GM21529 (cell line): ENCODE measurements around the gene HDHD5.

Source experiments
- ATAC-seq: cut with Tn5 transposase; IDR thresholded peaks from one replicate; pipeline ENCODE4 v1.9.1; 2021; ENCODE audit not compliant: unreplicated experiment

HDHD5 gene

DNA sequence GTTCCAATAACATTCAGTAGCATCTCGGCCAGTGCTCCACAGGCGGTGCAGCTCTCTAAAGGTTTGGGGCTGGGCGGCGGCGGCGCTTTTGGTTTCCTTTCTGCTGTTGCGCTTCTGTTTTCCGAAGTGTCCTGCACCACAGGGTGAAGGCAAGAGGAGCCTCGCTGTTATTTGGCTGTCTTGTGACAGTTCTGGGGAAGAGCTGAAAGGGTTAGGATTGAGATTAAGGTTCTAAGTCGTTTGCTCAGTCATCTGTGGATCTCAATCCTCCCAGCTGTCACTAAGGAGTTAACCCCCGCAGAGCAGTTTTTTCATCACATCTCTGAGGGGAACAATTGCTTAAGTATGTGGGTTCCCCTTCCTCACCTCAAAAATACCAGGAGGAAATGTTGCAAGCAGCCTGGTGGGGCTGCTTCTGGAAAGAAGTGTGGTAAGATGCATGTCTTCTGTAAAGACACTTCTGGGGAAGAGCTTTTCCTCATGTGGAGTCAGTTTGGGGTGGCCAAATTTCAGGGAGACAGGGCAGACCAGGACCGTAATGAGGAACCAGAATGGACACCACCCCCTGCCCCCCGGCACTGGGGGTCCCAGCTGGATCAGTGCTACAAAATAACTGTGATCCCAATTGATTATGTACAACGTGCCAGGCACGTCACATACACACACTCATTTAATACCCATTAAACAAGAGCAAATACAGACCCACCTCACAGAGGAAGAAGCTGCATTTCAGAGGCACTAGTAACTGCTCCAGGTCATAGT, 52.1 kb downstream of the HDHD5 start:
- no peak for ATAC-seq

- no peak for ATAC-seq
Measured at GRCh38 chr22:17106161-17106784, 52.8 kb downstream of the HDHD5 start.

DNA sequence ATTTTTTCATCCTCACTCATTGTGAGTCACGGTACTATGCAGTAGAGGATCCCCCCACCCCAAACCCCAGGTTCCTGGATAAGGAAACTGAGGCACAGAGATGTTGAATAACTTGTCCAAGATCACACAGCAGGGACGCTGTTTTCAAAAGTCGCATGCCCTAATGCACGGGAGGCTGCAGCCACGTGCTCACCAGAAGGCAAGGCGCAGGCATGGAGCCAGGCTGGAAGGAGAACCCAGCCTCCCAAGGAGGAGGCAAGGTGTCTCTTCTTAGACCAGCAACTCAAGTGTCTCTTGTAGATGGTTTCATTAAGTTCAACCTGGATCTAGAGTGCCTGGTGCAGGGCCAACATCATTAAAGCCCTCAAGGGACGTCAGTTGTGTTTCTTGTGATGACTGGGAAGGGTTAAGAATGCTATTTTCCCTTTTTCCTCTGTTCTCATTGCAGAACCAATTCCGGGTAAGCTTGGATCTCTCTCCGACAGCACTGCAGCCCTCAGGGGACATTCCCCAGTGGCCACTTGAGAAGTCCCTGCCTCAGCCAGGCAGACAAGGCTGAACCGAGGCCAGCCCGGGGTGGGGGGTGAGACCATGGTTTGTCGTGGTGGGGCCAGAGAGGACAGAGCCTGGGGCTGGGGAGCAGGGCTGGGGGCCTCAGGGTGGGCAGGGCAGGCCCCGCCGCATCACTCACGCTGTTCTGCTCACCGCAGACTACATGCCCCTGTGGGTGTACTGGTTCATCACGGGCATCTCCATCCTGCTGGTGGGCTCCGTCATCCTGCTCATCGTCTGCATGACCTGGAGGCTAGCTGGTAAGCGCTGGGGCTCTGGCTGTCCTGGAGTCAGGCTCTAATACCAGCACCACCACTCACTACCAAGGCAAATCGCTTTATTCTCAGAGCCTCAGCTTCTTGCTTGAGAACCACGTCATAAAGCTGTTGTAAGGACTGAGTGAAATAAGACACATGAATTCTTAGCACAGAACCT, 53.6 kb downstream of the HDHD5 start:
- ATAC-seq: no peak

DNA sequence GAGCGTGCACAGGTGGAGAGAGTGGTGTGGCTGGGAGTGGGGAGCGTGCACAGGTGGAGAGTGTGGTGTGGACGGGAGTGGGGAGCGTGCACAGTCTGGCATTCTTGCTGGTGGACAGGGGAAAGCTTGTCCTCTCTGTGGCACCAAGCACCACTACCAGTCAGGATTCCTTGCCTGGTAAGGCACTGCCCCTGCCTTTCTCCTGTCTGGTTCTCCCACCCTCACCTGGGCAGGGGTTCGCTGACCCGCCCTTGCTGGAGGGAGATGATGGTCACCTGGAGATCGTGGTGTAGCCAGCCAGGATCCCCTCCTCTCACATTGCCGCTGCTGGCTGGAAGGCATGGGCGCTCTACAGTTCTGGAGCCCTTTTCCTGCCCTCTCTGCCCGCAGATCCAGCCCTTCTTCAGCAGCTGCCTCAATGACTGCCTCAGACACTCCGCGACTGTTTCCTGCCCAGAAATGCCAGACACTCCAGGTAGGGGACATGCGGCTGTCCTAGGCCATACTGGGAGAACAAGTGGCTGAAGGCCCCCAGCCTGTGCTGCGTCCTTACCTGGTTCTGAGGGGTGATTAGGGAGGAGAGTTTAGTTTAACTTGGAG, 54.6 kb downstream of the HDHD5 start:
- no peak for ATAC-seq

- ATAC-seq: no peak
Measured at GRCh38 chr22:17103351-17103750, 55.7 kb downstream of the HDHD5 start.

DNA sequence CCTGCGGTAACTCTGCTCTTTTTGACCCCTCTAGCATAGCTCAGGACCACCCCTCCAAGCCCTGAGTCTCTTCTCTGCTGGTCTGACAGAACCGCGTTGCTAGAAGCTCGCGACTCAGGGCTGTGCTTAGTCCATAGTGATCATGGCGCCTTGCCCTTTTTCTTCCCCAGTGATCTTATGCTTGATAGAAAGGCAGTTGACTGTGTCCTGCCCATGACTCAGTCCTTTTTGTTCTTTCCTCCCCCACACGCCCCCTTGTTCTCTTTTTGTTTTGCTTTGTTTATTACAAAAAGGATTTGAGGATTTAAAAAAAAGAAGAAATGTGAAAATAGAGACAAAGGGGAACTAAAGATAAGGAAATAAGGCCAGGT, 56.8 kb downstream of the HDHD5 start:
- ATAC-seq: no peak

DNA sequence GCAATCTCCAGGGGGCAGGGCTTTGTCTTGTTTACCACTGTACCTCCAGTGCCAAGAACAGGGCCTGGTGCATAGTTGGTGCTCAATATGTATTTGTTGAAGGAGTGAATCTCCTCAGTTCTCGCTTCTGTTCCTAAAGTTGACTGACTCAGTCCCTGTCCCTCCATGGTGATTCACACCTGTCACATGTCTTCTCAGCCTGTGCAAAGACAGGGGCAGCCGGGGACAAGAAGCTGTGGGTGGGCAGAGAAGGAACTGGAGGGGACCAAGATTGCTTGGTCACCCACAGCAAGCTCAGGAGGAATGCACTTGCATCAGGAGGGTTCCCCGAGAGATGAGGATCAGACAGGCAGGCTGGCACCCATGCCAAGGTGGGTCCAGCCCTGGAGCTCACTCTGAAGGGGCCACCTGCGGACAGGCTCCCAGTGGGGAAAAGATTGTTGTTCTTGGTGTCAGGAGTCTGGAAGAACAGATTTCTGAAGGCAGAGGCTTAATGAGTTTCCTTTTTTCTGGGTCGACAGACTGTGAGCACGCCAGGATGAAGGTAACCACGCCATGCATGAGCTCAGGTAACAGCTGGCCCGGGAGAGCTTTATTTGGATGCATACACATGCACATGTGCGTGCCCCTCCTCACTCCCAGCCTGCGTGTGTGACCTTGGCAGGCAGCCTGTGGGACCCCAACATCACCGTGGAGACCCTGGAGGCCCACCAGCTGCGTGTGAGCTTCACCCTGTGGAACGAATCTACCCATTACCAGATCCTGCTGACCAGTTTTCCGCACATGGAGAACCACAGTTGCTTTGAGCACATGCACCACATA, 57.4 kb downstream of the HDHD5 start:
- ATAC-seq: no peak

- no peak for ATAC-seq
Measured at GRCh38 chr22:17100621-17101020, 58.5 kb downstream of the HDHD5 start.

DNA sequence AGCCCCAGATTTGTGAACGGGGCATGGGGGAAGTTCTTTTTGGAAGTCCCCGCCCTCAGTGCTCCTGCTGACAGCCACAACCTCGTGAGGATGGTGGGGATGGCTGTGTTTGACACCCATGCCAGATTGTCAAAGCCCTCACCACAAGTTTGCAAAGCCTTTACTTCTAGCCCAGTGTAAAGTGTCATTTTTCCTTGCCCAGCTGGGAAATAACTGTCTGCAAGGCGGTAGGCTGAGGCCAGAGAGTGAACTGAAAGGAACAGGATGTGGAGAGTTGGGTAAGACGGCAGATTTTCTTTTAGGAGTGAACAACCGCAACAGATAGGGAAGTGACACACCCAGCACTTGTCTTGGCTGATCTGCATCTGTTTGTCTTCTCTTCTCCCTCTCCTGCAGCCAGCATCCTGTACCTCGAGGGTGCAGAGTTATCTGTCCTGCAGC, 60.7 kb downstream of the HDHD5 start:
- ATAC-seq: no peak

DNA sequence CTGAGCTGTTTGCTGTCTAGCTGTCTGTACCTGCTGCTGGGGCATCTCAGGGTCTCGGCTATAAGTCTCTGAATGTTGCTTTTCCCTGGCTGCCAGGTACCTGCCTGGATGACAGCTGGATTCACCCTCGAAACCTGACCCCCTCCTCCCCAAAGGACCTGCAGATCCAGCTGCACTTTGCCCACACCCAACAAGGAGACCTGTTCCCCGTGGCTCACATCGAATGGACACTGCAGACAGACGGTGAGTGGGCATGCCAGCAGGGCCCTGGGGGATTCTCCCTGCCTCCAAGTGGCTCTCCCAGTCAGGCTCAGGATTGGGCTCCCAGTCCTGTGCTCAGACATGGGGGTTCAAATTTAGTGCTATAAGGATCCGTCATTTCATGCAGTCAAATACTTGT, 61.4 kb downstream of the HDHD5 start:
- ATAC-seq: no peak

GRCh38 chr22:17097062-17097461, 62.0 kb downstream of the HDHD5 start:
- ATAC-seq: no peak

- ATAC-seq: no peak
Measured at GRCh38 chr22:17096071-17096470, 63.0 kb downstream of the HDHD5 start.

DNA sequence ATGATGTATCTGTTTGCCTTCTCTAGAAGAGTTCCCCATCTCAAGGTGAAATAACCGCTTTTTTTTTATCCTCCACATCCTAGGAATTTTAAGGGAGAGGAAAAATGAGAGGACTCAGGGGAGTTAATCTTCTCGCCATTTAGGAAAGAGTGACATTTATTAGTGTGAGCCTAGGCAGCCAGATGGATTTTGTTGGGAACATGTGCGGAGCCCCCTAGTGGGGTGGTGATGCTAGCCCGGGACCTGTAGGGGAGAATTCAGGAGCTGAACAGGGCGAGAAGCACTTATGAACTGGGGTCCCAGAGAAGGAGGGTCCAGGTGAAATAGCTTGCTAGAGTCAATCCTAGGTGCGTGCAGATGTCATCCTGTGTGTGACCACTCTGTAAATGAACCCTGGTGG, 63.5 kb downstream of the HDHD5 start:
- no peak for ATAC-seq

DNA sequence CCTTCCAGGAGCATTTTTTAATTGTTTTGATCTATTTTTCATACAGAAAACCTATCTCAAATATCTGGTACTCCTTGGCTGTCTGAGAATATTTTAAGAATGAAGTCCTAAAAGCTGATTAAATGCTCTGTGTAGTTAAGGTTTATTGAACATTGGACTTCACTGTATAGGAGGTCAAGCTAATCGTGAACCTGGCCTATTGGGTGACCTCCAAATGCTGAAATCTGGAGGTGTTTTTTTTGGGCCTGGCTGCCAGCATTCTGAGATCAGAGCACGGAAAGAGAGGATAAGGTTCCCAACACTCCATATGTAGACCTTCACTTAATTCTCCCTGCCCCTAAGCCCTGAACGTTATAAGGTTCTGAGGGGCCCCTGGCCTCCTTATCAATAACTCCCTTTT, 66.0 kb downstream of the HDHD5 start:
- ATAC-seq: no peak

- no peak for ATAC-seq
Measured at GRCh38 chr22:17091851-17092250, 67.2 kb downstream of the HDHD5 start.

DNA sequence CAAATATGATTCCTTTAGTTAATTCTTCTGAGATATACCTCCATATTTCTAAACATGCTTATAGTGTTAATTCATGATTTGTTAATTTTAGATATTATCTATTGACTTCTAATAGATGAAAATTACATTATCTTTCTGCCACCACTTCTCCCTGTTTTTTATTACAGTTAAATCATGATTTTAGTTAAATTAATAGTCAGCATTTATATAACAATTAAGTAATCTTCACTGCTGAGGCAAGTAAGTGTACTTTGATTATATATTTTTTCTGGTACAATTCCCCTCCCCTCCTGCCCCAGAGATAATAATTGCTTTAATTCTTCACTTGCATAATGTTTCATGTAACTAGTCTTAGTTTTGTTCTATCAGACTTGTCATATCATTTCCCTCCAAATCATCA, 68.5 kb downstream of the HDHD5 start:
- ATAC-seq: no peak
